Measurements from ENCODE around the gene ZMIZ1.

ZMIZ1 gene

DNA sequence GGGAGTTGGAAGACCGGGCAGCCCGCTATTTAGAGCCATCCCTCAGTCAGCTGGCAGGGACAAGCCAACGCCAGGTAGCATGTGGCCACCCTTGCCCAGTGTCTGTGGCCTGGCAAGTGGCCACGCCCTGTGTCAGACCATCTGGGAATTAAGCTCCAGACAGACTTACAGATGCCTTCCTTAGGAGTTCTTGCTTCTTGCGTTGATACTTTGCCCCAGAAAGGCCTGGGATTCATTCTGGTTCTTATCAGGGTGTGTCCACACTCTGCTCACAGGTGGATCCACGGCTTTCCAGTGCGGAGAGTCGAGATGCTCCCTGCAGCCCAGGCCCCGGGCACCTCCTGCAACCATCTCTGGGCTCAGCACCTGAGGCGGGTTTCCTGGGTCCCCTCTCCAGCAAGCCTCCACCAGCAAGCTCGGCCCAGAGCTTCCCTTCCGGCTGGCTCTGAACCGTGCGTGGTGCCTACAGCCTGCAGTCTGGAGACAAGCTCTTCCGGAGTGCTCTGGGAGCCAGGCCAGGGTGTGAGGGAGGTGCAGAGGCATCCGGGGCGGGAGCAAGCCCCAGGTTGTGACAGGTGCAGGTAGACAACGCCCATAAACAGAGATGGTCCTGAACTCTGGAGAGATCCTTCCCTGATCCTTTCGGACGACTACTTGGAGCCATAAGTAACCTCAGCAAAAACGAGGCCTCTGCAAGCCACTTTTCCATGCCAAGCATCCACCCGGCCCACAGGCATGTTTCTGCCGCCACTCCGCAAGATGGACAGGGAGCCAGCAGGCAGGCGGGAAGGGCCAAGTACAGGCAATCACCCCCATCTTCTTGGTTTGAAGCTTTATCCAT lies 246.2 kb downstream of the ZMIZ1 start:
- DNase-seq = no peak

DNA sequence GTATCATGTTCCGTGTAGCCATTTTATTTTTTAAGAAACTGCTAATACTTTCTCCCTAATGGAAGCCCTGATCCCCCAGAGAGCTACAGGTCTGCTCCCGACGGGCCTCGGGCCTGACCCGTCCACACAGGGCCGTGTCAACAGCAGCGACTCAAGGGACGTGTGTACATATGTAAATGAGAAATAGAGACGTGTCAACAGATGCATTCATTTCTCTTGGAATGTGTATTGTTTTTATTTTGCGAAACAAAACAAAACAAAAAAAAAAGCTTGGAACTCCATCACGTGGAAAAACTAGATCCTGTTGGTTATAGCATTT lies 246.8 kb downstream of the ZMIZ1 start:
- DNase-seq = no peak

DNA sequence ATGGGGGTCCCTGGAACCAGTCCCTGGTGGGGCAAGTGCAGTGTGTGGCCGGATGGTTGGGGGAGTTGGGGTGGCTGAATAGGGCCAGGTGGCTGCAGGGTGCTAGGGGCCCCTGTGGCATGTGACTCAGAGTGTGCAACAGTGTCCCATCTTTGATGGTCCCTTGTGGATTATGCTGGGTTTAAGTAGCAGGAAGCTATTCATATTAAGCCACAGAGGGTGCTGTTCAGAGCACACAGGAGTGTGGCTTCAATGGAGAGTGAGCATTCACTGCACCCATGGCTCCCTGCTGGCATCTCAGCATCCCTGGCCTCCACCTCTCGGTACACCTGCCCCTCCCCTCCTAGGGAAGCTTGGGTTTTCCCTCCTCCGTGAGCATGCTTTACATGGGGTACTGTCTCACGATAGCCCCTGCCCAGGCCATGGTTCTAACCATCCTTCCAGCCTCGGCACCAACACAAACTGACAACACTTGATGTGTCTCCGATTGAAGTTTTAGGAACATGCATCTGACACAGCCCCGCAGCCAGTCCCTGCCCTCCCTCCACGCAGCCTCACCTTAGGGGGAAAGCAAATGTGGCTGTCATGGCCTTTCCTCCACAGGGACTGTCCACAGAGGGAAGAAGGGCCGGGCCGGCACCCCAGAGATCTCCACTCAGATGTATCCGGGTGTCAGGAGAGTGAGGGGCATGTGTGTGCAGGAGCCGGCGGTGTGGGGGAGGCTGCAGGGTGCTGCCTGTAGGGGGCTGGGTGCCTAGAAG lies 248.1 kb downstream of the ZMIZ1 start:
- DNase-seq = no peak

DNA sequence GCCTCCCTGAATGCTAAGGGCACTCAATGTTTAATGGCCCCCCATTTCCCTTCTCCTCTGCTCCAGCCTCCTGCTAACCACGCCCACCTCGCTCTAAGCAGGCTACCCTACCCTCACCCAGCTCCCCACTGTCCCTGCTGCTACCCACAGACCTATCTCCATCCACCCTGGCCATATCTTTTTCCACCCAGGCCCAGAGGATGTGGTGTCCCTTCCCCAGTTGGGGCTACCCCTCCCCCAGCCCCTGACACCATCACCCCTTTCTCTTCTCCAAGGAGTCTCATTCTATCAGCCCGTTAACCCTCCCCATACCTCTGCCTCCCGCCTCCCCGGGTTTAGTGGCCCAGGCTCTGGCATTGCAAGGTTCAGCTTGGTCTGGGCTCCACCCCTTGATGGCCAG lies 249.6 kb downstream of the ZMIZ1 start:
- no peak for DNase-seq

DNA sequence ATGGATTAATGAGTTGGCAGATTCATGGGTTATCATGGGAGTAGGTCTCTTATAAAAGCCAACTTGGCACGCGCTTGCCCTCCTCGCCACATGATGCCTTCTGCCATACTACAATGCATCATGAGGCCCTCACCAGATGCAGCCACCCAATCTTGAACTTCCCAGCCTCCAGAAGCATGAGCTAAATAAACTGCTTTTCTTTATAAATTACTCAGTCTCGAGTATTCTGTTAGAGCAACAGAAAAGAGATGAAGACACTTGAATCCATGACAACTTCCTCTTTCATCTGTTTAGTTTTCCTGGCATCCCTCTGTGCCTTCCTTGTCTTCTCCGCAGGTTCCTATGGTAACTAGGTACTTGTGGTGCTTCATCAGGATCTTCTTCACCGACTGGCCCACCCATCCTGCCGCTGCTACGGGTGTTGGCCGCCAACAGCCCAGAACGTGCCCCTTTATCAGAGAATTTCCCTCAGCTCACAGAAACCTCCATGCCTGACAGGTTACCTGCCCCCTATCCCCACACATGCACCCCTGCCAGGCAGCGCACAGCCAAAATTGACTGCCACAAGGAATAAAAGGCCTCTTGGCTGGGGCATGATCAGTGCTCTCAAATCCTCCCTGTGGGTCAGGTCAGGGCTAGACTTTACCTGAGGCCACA lies 250.5 kb downstream of the ZMIZ1 start:
- DNase-seq = no peak

DNA sequence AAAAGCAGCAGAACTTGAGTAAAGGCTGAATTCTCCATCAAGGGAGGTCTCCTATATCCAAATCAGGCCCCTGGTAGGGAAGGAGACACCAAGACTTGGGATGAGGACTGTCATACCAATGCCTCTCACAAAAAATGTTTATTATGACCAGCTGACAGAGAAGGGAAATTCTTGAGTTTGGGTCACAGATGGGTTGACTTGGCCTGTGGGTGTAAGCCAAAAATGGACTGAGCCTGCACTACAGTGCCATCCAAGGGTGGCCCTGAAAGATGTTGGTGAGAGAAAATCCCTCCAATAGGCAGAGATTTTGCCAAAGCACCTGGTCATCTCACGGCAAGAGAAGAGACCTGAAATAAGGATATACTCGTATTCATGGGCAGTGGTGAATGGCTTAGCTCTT lies 251.6 kb downstream of the ZMIZ1 start:
- no peak for DNase-seq

DNA sequence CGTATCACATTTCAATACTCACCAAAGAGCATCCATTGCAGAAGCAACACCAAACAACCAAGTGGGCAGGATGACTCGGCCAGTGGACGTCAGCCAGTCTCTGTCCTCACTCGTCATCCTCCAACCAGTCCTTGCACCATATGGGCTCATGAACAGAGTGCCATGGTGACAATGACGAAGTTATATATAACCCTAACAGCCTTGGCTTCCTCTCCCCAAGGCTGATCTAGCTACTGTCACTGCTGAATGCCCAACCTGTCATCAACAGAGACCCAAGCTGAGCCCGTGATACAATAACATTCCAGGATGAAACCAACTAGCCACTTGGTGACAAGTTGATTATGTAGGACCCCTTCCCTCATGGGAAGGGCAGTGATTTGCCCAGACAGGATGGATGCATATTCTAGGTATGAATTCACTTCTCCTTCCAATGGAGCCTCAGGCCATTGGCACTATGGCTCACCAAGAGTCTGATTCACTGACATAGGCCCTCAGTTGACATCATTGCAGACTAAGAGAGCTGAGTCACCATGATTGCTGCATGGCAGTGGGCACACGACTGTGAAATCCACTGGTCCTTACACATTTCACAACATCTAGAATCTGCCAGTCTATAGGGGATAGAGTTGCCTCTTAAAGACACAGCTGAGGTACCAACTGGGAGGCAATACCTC lies 252.2 kb downstream of the ZMIZ1 start:
- DNase-seq = no peak

DNA sequence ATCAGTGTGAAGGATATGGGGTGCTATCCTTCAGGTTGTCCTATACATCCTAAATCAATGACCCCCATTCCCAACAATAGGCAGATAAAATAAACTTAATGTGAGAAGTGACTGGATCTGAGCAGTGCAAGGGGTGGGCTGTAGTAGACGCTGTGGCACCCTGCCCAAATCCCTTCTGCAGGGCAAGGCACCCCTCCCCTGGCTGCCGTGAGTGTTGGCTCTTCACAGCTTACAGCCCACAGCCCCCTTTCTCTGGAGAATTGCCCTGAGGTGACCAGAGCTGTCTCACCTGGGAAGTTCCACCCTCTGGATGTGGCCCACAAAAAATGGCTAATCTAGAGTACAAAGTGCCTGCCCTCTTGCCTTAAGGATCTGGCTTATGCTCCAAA lies 252.7 kb downstream of the ZMIZ1 start:
- no peak for DNase-seq

DNA sequence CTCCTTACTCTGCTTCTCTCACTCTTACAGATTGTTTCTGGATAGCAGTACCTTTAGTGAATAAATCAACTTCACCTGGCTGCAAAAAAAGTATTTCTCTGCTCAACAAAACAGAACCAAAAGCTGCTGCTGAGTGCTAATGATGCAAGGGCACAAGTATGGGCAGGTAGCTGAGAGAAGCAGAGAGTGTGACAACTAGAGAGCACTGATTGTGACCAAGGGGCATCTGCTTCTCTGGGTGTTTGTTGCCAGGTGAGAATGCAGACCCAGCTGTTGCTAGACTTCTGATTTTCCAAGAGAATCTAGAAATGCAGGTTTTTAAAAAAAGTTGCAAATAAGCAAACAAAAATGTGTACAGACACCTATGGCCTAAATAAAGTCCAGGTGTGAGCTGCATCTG lies 253.2 kb downstream of the ZMIZ1 start:
- no peak for DNase-seq

DNA sequence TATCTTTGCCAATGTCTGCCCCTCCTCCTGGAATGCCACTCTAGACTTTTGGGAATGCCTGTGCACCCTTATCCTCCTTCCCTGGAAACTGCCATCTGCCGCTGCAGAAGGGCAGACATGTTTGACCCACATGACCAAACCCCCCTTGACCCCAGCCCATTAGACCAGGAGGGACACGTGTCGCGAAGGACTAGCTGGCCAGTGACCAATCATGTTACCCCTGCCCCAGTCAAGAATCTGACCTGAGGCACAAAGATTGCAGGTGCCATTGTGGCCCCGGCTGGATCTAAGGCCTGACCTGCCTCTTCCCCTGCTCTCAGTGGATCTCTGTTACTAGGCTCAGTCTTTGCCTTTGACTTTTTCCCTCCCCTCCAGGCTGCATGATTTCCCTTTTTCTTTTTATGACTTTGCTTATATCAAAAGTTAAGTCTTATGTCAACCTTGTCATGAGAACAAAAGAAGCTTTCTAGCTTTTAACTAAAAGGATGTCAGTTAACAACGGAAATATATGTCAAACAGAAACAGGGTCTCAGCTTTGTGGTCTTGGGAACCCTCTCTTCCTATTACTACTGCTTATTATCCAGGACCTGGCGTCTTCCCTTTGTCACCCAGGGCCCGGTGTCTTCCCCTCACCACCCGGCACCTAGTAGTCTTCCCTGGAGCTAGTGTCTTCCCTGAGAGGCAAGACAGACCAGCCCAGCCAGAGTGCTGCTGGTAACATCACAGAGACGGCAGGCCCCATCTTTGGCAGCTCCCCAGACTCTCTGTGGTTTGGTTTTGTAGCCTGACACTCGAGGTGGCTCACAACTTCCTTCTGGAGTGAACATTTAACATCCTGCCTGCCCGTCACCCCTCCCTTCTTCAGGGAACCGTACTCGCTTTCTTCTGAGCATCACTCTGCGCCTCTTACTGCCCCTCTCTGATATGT lies 254.1 kb downstream of the ZMIZ1 start:
- DNase-seq = peak; percentile 59

DNA sequence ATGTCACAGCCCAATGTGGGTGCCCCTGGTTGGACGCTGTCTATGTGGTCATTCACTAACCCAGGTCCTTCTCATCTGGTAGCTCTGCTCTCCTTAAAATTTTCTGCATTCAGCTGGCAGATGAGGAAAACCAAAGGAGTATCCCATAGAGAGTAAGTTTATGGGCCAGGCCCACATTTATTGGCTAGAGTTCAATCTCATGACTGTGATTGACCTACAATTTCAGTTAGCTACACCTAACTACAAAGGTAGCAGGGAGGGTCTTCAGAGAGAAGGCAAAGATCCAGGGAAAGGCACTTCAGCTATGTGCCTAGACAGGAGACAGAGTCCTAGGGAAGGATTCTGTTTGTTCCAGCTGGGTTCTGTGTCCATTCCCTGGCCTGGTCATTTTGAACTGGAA lies 254.8 kb downstream of the ZMIZ1 start:
- DNase-seq = no peak

DNA sequence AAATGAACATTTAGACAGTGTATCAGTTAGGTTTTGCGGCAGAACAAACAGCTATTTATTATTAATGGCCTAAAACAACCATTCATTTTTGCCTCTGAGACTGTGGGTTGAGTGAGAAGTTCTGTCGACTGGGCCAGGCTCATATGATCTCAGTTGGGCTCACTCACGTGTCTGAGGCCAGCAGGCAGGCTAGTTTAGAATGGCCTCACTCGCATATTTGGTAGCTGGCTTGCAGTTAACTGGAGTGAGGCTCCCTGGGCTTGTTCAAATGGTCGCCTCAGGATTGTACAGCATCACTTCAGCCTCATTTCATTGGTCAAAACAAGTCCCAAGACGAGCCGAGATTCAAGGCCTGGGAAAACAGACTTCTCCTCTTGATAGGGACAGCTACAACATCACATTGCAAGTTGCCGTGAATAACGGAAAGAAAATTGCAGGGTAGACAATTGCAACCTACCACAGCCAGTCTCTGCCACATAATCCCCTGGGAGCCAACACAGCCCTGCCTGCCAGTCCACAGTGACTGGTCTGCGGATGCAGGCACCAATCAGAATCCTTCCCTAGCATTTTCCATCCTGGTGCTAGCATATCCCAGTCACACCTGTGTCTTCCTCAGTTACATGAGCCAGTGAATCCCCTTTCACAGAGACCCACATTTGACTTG lies 255.4 kb downstream of the ZMIZ1 start:
- DNase-seq = no peak

DNA sequence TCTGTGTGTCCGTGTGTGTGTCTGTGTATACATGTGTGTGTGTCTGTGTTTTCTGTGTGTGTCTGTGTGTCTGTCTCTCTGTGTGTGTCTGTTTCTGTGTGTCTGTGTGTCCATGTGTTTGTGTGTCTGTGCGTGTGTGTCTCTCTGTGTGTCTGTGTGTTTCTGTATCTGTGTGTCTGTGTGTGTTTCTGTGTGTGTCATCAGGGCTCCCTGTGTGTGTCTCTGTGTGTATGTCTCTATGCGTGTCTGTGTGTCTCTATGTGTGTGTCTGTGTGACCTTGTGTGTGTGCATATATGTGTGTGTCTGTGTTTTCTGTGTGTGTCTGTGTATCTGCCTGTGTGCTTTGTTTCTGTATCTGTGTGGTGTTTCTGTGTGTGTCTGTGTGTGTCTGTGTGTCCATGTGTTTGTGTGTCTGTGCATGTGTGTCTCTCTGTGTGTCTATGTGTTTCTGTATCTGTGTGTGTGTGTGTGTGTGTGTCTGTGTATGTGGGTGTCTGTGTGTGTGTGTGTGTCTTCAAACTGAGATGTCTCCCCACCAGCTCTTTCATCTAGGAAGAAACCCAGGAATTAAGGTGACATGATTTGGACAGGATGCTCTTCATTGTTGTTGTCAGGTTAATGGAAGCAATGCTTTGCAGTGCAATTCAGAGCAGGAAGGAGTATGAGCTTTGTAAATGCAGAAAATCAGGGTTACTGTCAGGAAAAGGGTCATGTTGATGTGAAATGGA lies 257.8 kb downstream of the ZMIZ1 start:
- no peak for DNase-seq

DNA sequence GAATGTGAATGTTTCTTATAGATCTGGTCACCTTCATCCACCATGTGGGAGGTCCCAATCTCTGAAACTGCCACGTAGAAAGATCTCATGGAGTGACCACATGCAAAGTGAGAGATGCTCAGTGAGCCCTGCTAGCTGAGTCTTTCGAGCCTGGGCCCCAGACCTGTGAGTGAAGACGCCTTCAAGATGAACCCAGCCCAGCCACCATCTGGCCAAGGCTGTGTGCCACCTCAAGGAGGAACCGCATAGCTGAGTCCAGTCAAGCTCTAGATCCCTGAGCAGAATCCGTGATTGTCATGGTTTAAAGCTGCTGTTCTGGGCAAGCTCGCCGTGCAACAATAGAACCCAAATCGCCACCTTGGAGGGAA lies 258.3 kb downstream of the ZMIZ1 start:
- DNase-seq = no peak

DNA sequence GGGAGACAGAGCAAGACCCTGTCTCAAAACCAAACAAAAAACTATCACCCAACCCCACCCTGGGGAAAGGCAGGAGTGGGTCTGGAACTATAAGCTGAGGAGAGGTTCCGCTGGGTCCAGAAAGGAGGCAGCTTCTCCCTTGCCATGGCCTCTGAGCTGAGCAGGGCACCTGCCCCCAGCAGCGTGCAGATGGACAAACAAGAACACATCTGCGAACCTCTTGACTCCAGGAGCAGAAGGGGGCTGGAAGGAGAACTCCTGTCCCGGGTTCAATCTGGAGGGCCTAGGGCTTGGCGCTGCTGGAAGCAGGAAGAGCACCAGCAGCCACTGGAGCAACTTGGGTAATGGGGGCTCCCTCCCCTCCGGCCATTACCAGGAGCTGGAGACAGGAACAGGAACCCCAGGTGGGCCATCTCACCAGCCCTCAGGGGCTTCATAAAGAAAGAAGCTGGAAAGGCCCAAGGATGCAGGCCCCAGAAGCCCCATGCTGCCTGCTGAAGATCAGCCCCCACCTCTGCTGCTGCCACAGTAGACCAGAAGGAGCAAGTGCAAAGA lies 259.5 kb downstream of the ZMIZ1 start:
- no peak for DNase-seq

DNA sequence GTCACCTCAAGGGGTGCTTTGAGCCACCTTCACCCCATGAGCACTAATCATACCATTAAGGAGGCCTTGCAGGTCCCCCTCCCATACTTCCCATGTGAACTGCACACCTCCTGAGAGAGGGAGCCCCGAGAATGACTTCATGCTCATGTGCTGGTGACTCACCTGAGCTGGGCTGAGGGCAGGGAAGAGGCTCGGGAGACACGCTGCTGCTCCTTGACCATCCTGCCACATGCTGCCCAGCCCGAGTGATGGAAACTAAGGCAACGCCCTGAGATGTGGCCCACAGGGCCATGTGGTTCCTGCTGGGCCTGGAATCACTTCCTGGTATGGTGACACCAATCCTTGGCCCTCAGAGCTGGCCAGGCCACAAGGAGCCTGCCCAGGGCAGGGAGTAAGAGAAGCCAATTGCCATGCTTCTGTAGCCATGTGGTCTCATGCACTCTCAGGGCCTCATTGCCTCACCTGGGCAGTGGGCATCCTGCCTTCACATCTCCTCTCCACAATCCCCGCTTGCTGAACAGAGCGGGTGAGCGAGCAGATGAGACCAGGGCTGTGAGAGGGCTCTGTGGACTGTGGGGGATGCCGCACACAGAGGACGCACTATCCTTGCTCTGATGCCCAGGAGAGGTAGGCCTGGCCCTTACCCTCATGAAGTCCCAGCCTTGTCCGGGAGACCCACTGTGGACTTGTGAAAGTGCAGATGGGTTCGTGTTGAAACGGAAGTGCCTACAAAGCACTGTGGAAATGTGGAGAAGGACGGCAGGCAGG lies 260.2 kb downstream of the ZMIZ1 start:
- no peak for DNase-seq

DNA sequence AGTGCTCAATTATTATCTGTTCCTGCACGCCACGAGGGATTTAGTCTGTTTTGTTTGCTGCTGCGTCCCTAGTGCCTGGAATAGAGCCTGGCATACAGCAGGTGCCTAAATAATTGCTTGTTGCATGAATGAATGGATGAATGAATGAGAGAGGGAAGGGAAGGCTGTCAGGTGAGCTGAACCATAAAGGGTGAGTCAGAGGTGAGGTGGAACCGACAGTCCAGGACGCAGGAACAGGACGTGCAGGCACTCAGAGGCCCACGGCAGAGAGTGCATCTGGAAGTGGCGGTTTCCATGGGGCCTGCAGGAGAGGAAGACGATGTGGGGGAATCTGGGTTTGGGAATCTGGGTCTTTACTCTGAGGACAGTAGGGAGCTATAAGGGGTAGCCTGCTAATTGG lies 260.8 kb downstream of the ZMIZ1 start:
- no peak for DNase-seq

DNA sequence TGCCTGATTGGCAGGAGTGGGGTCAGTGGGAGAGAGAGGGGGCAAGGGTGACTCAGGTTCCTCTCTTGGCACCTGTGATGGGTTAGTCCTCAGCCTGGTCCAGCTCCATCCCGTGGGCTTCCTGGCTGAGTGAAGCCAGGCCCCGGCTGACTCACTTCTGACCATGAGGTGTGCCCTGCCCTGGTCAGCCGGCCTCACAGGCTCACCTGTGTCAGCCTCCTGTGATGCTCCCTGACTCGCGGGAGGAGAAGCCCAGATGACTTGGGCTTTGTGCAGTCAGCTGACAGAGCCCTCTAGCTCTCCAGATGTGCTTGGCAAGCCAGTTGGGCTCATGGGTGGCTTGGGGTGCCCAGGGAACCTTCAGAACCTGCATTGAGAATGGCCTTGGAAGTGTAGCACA lies 262.5 kb downstream of the ZMIZ1 start:
- DNase-seq = no peak

DNA sequence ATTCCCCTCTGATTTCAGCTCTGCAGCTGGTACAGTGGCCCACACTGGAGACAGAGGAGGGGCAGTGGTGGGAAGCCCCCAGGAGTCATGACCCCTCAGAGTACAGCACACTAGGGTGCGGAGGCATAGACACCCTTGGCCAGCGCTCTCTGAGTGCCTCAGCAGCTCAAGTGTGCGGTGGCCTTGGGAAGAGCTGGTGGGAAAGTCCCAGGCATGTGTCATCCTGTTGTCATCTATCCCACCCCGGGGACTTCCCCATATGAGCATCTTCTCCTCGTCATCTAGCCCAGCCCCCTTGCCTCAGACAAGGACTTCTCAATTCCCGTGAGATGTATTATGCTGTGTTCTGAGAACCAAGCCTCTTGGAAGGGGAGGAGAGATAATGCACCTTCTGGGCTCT lies 262.9 kb downstream of the ZMIZ1 start:
- peak; percentile 71 for DNase-seq

All from stimulated activated CD4-positive, alpha-beta T cell treated with anti-CD3 and anti-CD28 coated beads, Interleukin-12 subunit alpha, Interleukin-12 subunit beta, amount 100 ng/mL, for 4 hours (primary cell).